AG04450 (cell line): ENCODE data around the gene TEX12. TPM values are rescaled to one million over a fixed set of nuclear protein-coding genes. Genes with fewer than 3 reads are reported as not detected.
A peak's percentile ranks its signal among the peaks of the same experiment; 100 is the strongest.

Source experiments
- CTCF ChIA-PET: fragments of 300-600, 350-600 bp; formaldehyde crosslinking; extraction: SDS; loops from one replicate; lab custom pipeline; 2022; ENCODE audit warnings: antibody characterized with exemption, inconsistent platforms; lab: Charles Lee
- POLR2A ChIA-PET: fragments of 350-600 bp; formaldehyde crosslinking; extraction: SDS; loops from one replicate; lab custom pipeline; 2021; ENCODE audit warnings: antibody characterized with exemption, inconsistent platforms; lab: Yijun Ruan, JAX
- DNase-seq: peaks from one replicate; pipeline ENCODE4 v3.0.0-alpha.2; 2011; ENCODE audit warnings: low read depth, low spot score
- H3K27ac ChIP-seq: one replicate; pipeline ENCODE4 v1.5.1; 2012; ENCODE audit warnings: low read depth, low read length, control low read depth
- H3K27me3 ChIP-seq: one replicate; pipeline ENCODE4 v1.6.0; 2012; ENCODE audit warnings: low read length; ENCODE audit not compliant: control insufficient read depth, insufficient read depth
- H3K4me3 ChIP-seq: 2 replicates; pipeline ENCODE4 v1.5.1; 2011; ENCODE audit warnings: mild to moderate bottlenecking, low read depth, low read length, control low read depth
- H3K9me3 ChIP-seq: 2 replicates; pipeline ENCODE4 v1.5.1; 2012; ENCODE audit warnings: low read length; ENCODE audit not compliant: control insufficient read depth, insufficient read depth
- polyA plus RNA-seq: library from polyadenylated mRNA; depleted of rRNA; stranded (reverse); fragments of >200 nt; gene quantifications from 2 replicates; pipeline ENCODE4 v1.2.3, GENCODE V29; 2011; rRNA removed
- small RNA-seq: library from RNA; depleted of rRNA; stranded (forward); fragments of <200 nt; gene quantifications from one replicate; pipeline ENCODE3, GENCODE V24; 2012; ENCODE audit warnings: low read depth; ENCODE audit not compliant: insufficient read length
- TF ChIP-seq, protein P1 (sequence below): IDR thresholded peaks from 2 replicates; pipeline ENCODE4 v1.5.1; 2011; ENCODE audit warnings: low read depth, low read length, control low read depth, inconsistent platforms

TEX12 gene
- polyA plus RNA-seq, 1 experiment = 0.19 TPM

DNA sequence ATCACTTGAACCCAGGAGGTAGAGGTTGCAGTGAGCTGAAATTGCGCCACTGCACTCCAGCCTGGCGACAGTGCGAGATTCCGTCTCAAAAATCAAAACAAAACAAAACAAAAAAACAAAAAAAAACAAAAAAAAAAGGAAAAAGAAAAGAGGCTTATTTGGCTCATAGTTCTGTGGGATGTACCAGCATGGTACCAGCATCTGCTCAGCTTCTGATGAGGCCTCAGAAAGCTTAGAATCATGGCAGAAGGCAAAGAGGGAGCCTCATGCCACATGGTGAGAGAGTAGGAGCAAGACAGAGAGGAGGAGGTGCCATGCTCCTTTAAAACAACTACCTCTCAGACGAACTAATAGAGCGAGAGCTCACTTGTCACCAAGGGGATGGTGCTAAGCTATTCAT is 48.4 kb downstream of the TEX12 start:
- ChIA-PET CTCF (interaction anchor here (0.6 to 15.0 kb wide), 3 partner anchors 11 to 102 kb away, joined by 3 to 711 read pairs (median 5); partner anchors contain the start of gene PTS), POLR2A (no interaction called here)
- no peak overlapping the region for H3K27ac ChIP-seq
- no peaks in the 10 kb centered on the region for H3K27me3 ChIP-seq
- TF ChIP-seq, protein P1, sequence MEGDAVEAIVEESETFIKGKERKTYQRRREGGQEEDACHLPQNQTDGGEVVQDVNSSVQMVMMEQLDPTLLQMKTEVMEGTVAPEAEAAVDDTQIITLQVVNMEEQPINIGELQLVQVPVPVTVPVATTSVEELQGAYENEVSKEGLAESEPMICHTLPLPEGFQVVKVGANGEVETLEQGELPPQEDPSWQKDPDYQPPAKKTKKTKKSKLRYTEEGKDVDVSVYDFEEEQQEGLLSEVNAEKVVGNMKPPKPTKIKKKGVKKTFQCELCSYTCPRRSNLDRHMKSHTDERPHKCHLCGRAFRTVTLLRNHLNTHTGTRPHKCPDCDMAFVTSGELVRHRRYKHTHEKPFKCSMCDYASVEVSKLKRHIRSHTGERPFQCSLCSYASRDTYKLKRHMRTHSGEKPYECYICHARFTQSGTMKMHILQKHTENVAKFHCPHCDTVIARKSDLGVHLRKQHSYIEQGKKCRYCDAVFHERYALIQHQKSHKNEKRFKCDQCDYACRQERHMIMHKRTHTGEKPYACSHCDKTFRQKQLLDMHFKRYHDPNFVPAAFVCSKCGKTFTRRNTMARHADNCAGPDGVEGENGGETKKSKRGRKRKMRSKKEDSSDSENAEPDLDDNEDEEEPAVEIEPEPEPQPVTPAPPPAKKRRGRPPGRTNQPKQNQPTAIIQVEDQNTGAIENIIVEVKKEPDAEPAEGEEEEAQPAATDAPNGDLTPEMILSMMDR = no peak
- H3K9me3 ChIP-seq = no peaks in the 10 kb centered on the region
- DNase-seq = no peak
- no peak overlapping the region for H3K4me3 ChIP-seq

DNA sequence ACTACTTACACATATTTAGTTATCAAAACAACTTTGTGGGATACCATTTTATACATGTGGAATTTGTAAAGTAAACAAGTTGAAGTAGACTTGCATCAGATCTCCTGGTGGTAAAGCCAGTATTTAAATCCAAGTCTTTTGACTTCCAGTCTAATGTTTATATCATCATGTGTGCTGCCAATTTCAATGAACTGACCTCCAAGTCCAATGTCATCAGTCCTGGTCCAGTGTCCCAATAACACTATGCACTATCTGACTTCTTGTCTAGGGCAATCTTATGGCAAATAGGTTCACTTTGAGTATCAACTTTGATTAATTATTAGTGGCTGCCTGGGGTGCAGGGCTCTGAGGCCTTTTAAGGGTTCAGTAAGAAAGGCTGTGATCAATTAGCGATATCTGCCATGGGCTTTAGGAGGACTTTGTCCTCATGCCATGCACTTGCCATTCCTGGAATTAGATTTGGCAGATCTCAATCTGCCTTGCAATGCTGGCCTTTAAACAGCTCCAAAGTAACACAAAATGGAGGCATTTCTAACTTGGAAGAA is 49.5 kb downstream of the TEX12 start:
- ChIA-PET POLR2A (no interaction called here), CTCF (interaction anchor here (1.3 to 15.0 kb wide), 2 partner anchors 65 to 103 kb away, joined by 5 to 711 read pairs; no protein-coding TSS in a partner anchor)
- TF ChIP-seq, protein P1 = no peak
- DNase-seq = peak; percentile 51
- Histone ChIP-seq H3K27ac (peak overlapping the region; percentile 22), H3K4me3 (no peak overlapping the region), H3K27me3 (no peaks in the 10 kb centered on the region), H3K9me3 (no peaks in the 10 kb centered on the region)

DNA sequence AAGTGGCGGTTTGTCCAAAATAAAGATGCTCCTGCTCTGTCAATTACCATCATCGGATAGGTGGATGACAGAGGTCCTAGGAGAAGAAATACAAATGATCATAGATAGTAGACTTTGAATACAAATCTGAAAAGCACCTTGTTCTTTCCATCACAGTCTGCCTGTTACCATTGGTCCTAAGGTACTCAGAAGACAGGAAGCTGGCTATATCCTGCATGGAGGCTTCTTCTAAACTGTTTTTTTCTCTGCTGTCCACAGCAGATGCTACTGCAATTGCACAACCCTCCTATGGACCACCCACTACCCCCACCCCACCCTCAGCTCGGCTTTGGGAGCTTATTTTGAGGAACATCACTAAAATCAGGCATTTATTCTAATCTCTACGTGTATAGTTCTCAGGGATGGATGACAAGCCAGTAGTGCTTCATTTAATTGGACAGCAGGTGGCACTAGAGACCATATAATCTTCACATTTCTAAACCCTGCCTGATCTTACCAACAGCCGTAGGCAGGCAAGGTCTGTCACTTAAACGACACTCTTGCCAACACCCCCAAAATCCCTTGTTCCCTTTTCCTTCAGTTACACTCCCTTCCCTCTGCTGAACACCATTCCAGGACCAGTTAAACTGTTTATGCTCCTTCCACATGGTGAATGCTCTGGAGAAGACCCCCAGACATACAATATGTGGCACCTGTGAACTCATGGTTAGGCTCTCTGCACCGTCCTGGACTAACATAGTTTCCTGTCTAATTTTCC is 52.5 kb downstream of the TEX12 start:
- Histone ChIP-seq H3K27me3 (no peaks in the 10 kb centered on the region), H3K9me3 (no peaks in the 10 kb centered on the region), H3K27ac (no peak overlapping the region), H3K4me3 (no peak overlapping the region)
- ChIA-PET POLR2A (interaction anchor here (0.8 to 1.0 kb wide), 2 partner anchors 61 to 1225 kb away, joined by 3 to 10 read pairs; no protein-coding TSS in a partner anchor), CTCF (interaction anchor here (0.6 to 15.0 kb wide), 33 partner anchors 8 to 1070 kb away, joined by 3 to 711 read pairs (median 4); partner anchors contain the start of genes ALG9, BCO2 and PLET1)
- TF ChIP-seq, protein P1 = peak; percentile 75
- peak; percentile 52 for DNase-seq

DNA sequence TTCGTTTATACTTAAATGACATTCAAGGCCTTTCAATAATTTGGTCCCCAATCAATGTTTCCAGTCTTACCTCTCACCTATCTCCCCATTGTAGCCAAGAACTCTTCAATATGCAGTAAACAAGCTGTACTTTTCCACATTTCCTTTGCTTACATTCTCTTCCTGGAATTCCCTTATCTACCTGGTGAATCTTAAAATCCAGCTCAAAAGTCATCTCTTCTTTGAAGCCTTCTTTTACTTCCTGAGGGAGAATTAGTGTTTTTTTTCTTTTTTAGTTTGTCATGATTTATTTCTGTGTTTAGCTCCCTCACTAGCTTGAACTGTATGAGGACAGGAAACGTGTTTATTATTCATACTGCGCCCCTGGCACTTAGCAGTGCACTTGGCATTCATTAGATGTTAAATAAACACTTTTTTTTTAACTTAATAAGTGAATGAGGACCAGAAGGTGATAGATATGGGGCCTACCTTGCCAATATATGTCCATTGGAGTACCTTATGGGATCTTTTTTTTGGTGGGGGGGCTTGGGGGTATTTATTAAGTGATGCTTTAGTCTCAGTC is 54.2 kb downstream of the TEX12 start:
- H3K27ac ChIP-seq = no peak overlapping the region
- H3K4me3 ChIP-seq = no peak overlapping the region
- DNase-seq = no peak
- TF ChIP-seq, protein P1 = no peak
- H3K9me3 ChIP-seq = no peaks in the 10 kb centered on the region
- ChIA-PET CTCF (interaction anchor here (1.0 to 15.0 kb wide), 7 partner anchors 23 to 1068 kb away, joined by 3 to 711 read pairs (median 3); no protein-coding TSS in a partner anchor), POLR2A (interaction anchor here (0.8 kb wide), 1 partner anchor 59 kb away, joined by 6 read pairs; no protein-coding TSS in a partner anchor)
- H3K27me3 ChIP-seq = no peaks in the 10 kb centered on the region

Small RNA genes within 50 kb of the gene (small RNA-seq; reads per million reads assigned to genes)
- gene MRPS36P4 = not detected

Other genes starting within 250 kb of the TEX12 start
- gene C11orf52, start 248.5 kb upstream of the TEX12 start, polyA plus RNA-seq = 0.38 and 0.61 TPM in 2 replicates
- gene DIXDC1, start 230.0 kb upstream of the TEX12 start, polyA plus RNA-seq = 10.5 and 11.5 TPM in 2 replicates
- gene DLAT, start 142.0 kb upstream of the TEX12 start, polyA plus RNA-seq = 26.6 and 34.8 TPM in 2 replicates
- 1.5 TPM in 2 replicates for gene PIH1D2, start 93.4 kb upstream of the TEX12 start, polyA plus RNA-seq
- gene NKAPD1, start 93.1 kb upstream of the TEX12 start, polyA plus RNA-seq = 18.2 and 23.2 TPM in 2 replicates
- 106 and 143 TPM in 2 replicates for gene TIMM8B, start 80.6 kb upstream of the TEX12 start, polyA plus RNA-seq
- 122 and 154 TPM in 2 replicates for gene SDHD, start 80.5 kb upstream of the TEX12 start, polyA plus RNA-seq
- gene IL18, start 3.3 kb upstream of the TEX12 start, polyA plus RNA-seq = 0.12 and 0.46 TPM in 2 replicates
- gene BCO2, start 8.1 kb downstream of the TEX12 start, polyA plus RNA-seq = 0.94 and 1.3 TPM in 2 replicates
- 40.5 and 55.9 TPM in 2 replicates for gene PTS, start 59.1 kb downstream of the TEX12 start, polyA plus RNA-seq
- not detected in 2 replicates for gene PLET1, start 93.5 kb downstream of the TEX12 start, polyA plus RNA-seq